Bronchial epithelial cell (primary cell): ENCODE measurements around the gene INCA1. TPM values are rescaled to one million over a fixed set of nuclear protein-coding genes. Genes with fewer than 3 reads are reported as not detected.

Source experiments
- DNase-seq: peaks from one replicate; pipeline ENCODE4 v3.0.0-alpha.2; 2010; ENCODE audit warnings: low read depth
- FAIRE-seq: peaks from 2 replicates; lab custom pipeline; 2011; peaks lifted over from hg19 to GRCh38; lab: Jason Lieb, UNC
- H3K27me3 ChIP-seq: 2 replicates; pipeline ENCODE4 v1.5.1; 2011; ENCODE audit warnings: low read length; ENCODE audit not compliant: control insufficient read depth, insufficient read depth
- H3K36me3 ChIP-seq: 2 replicates; pipeline ENCODE4 v1.5.1; 2011; ENCODE audit warnings: low read length; ENCODE audit not compliant: control insufficient read depth, insufficient read depth
- H3K4me3 ChIP-seq: 2 replicates; pipeline ENCODE4 v1.5.1; 2011; ENCODE audit warnings: mild to moderate bottlenecking, low read depth, low read length, control low read depth
- CTCF ChIP-seq: IDR thresholded peaks from 2 replicates; pipeline ENCODE4 v1.5.1; 2011; ENCODE audit warnings: mild to moderate bottlenecking, moderate library complexity, low read length, control low read depth, inconsistent platforms; ENCODE audit not compliant: insufficient read depth, severe bottlenecking
- total RNA-seq: library from RNA; depleted of rRNA; stranded (reverse); fragments of >200 nt; gene quantifications from 2 replicates; pipeline ENCODE4 v1.2.1, GENCODE V29; 2014

INCA1 gene
- total RNA-seq, 1 donor from 2014 or later, result 0.53 TPM

GRCh38 chr17:4959261-4959965 is 37.9 kb downstream of the INCA1 start:
- no peak for FAIRE-seq
- Histone ChIP-seq H3K36me3 (peaks cover 11% of the 10 kb centered on the region), H3K4me3 (no peak overlapping the region), H3K27me3 (no peaks in the 10 kb centered on the region)
- no peak for TF ChIP-seq CTCF
- no peak for DNase-seq

- Histone ChIP-seq H3K27me3 (no peaks in the 10 kb centered on the region), H3K4me3 (no peak overlapping the region), H3K36me3 (peaks cover 11% of the 10 kb centered on the region)
- TF ChIP-seq CTCF, result no peak
- FAIRE-seq (no peak), DNase-seq (no peak)
Observed at GRCh38 chr17:4958102-4958501, 39.2 kb downstream of the INCA1 start.

GRCh38 chr17:4956493-4957061 is 40.7 kb downstream of the INCA1 start:
- no peaks in the 10 kb centered on the region for H3K27me3 ChIP-seq
- TF ChIP-seq CTCF, result peak; percentile 21
- no peak overlapping the region for H3K4me3 ChIP-seq
- DNase-seq (no peak), FAIRE-seq (no peak)
- peaks cover 11% of the 10 kb centered on the region for H3K36me3 ChIP-seq

GRCh38 chr17:4955091-4955490 is 42.2 kb downstream of the INCA1 start:
- FAIRE-seq (no peak), DNase-seq (no peak)
- no peaks in the 10 kb centered on the region for H3K27me3 ChIP-seq
- peaks cover 7% of the 10 kb centered on the region for H3K36me3 ChIP-seq
- no peak for TF ChIP-seq CTCF
- no peak overlapping the region for H3K4me3 ChIP-seq

- H3K36me3 ChIP-seq, result no peaks in the 10 kb centered on the region
- FAIRE-seq, result no peak
- H3K27me3 ChIP-seq, result no peaks in the 10 kb centered on the region
- TF ChIP-seq CTCF, result no peak
- H3K4me3 ChIP-seq, result no peak overlapping the region
- DNase-seq, result no peak
Observed at GRCh38 chr17:4953451-4953961, 43.8 kb downstream of the INCA1 start.

- DNase-seq, result no peak
- H3K27me3 ChIP-seq, result no peaks in the 10 kb centered on the region
- FAIRE-seq, result no peak
- peaks cover 2% of the 10 kb centered on the region for H3K36me3 ChIP-seq
- TF ChIP-seq CTCF, result no peak
- no peak overlapping the region for H3K4me3 ChIP-seq
Observed at GRCh38 chr17:4951486-4951885, 45.8 kb downstream of the INCA1 start.
